Measurements from ENCODE around the gene SPTBN4. TPM values are rescaled to one million over a fixed set of nuclear protein-coding genes. Genes with fewer than 3 reads are reported as not detected.
"Not testable (repeated sequence)": the region's sequence is repeated elsewhere in the genome, so short reads cannot be mapped to it uniquely, and the experiment has no call there.

SPTBN4 gene
- total and polyA plus RNA-seq, 10 donors, result 0.30 to 2.3 (median 0.66) TPM

DNA sequence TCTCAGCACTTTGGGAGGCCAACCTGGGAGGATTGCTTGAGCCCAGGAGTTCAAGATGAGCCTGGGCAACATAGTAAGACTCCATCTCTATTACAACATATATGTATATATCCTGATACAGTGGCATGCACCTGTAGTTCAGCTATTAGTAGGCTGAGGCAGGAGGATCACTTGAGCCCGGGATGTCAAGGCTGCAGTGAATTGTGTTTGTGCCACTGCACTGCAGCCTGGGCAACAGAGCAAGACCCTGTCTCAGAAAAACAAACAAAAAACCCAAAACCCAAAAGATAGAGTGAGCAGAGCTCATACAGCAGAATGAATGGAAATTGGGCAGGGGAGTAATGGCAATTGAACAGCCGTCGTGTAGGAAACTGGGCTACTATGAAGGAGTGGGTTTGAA is 92.6 kb downstream of the SPTBN4 start:
- no peak for TF ChIP-seq POLR2AphosphoS5 (IDR thresholded peaks at IDR 0.05)
- TF ChIP-seq POLR2A (IDR thresholded peaks at IDR 0.05), result no peak
- TF ChIP-seq, protein P1, sequence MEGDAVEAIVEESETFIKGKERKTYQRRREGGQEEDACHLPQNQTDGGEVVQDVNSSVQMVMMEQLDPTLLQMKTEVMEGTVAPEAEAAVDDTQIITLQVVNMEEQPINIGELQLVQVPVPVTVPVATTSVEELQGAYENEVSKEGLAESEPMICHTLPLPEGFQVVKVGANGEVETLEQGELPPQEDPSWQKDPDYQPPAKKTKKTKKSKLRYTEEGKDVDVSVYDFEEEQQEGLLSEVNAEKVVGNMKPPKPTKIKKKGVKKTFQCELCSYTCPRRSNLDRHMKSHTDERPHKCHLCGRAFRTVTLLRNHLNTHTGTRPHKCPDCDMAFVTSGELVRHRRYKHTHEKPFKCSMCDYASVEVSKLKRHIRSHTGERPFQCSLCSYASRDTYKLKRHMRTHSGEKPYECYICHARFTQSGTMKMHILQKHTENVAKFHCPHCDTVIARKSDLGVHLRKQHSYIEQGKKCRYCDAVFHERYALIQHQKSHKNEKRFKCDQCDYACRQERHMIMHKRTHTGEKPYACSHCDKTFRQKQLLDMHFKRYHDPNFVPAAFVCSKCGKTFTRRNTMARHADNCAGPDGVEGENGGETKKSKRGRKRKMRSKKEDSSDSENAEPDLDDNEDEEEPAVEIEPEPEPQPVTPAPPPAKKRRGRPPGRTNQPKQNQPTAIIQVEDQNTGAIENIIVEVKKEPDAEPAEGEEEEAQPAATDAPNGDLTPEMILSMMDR (IDR thresholded peaks at IDR 0.05 in 8 of 11, conservative IDR thresholded peaks at IDR 0.05 in 3 of 11), result no peak
- peaks cover 0 to 78% (median 14%) of the 10 kb centered on the region in 7 donors for H3K27me3 ChIP-seq (replicated peaks in 1 of 7)
- no peak for DNase-seq
- intact Hi-C loops (cut with DNase I; ENCODE audit: low total_unique reads), result no loop called here
- no peaks in the 10 kb centered on the region for H3K36me3 ChIP-seq
- H3K9me3 ChIP-seq, result no peaks in the 10 kb centered on the region
- WGBS, 5 donors, result 65 to 89% (median 81%) methylated on average over 3 of the region's 3 CpGs
- H3K4me1 ChIP-seq, result no peaks in the 10 kb centered on the region
- H3K4me3 ChIP-seq, result no peak overlapping the region
- H3K27ac ChIP-seq, result no peak overlapping the region

DNA sequence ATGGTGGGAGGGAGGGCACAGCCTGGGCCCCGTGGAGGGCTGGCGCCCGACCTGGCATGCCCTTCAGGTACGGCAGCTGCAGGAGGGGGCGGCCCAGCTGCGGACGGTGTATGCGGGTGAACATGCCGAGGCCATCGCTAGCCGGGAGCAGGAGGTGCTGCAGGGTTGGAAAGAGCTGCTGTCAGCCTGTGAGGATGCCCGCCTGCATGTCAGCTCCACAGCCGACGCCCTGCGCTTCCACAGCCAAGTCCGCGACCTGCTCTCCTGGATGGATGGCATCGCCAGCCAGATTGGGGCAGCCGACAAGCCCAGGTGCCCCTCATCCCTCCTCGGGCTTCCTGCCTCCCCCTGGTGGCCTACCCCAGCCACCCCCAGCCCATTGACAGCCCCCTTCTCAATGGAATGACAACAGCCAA is 93.3 kb downstream of the SPTBN4 start:
- Histone ChIP-seq H3K36me3 (no peaks in the 10 kb centered on the region), H3K27ac (no peak overlapping the region), H3K9me3 (no peaks in the 10 kb centered on the region), H3K27me3 (replicated peaks in 1 of 7) (peaks cover 0 to 78% (median 14%) of the 10 kb centered on the region in 7 donors), H3K4me1 (no peaks in the 10 kb centered on the region), H3K4me3 (no peak overlapping the region)
- 72 to 82% (median 80%) methylated on average over 16 to 20 of the region's 20 CpGs for WGBS, 5 donors
- no peak for DNase-seq
- TF ChIP-seq, protein P1 (IDR thresholded peaks at IDR 0.05 in 8 of 11, conservative IDR thresholded peaks at IDR 0.05 in 3 of 11), result no peak
- TF ChIP-seq POLR2A (IDR thresholded peaks at IDR 0.05), result no peak
- no peak for TF ChIP-seq POLR2AphosphoS5 (IDR thresholded peaks at IDR 0.05)
- intact Hi-C loops (cut with DNase I; ENCODE audit: low total_unique reads), result no loop called here

DNA sequence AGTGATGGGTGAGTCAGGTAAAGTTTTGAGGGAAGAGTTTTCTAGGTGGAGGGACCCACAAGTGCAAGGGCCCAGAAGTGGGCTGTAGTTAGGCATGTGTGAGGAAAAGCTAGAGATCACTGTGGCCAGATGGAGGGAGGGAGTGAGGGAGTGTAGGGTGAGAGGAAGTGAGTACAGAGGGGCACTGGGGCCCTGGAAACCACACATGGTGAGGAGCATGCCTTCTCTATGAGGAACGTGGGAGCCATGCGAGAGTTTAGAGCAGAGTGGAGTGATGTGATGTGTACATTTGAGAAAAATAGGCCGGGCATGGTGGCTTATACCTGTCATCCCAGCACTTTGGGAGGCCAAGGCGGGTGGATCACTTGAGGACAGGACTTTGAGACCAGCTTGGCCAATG is 95.1 kb downstream of the SPTBN4 start:
- Histone ChIP-seq H3K27me3 (replicated peaks in 1 of 7) (peaks cover 0 to 79% (median 32%) of the 10 kb centered on the region in 7 donors), H3K36me3 (no peaks in the 10 kb centered on the region), H3K27ac (no peak overlapping the region), H3K4me1 (peaks cover 0 to 3% (median 0%) of the 10 kb centered on the region in 6 donors), H3K4me3 (no peak overlapping the region), H3K9me3 (no peaks in the 10 kb centered on the region)
- no peak for TF ChIP-seq POLR2AphosphoS5 (IDR thresholded peaks at IDR 0.05)
- TF ChIP-seq POLR2A (IDR thresholded peaks at IDR 0.05), result no peak
- TF ChIP-seq, protein P1 (IDR thresholded peaks at IDR 0.05 in 8 of 11, conservative IDR thresholded peaks at IDR 0.05 in 3 of 11), result no peak
- 50 to 60% (median 51%) methylated on average over 4 of the region's 4 CpGs for WGBS, 5 donors
- DNase-seq, result no peak
- intact Hi-C loops (cut with DNase I; ENCODE audit: low total_unique reads), result no loop called here

DNA sequence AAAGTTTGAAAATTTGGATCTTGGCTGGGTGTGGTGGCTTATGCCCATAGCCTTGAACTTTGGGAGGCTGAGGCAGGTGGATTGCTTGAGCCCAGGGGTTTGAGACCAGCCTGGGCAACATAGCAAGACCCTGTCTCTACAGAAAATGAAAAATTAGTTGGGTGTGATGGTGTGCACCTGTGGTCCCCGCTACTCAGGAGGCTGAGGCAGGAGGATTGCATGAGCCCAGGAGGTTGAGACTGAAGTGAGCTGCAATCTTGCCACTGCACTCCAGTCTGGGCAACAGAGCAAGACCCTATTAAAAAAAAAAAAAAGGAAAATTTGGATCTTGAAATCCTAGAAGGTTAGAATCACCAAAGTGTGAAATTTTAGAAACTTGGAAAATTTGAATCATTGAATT is 97.7 kb downstream of the SPTBN4 start:
- DNase-seq; H3K27ac ChIP-seq; H3K9me3 ChIP-seq; intact Hi-C loops (cut with DNase I; ENCODE audit: low total_unique reads); H3K4me3 ChIP-seq; H3K36me3 ChIP-seq: not testable (repeated sequence)
- Histone ChIP-seq H3K27me3 (replicated peaks in 1 of 7) (peaks cover 0 to 99% (median 51%) of the 10 kb centered on the region in 7 donors), H3K4me1 (peaks cover 5 to 20% (median 11%) of the 10 kb centered on the region in 6 donors)
- WGBS, 5 donors, result 81 to 100% (median 90%) methylated on average over 1 of the region's 1 CpG

DNA sequence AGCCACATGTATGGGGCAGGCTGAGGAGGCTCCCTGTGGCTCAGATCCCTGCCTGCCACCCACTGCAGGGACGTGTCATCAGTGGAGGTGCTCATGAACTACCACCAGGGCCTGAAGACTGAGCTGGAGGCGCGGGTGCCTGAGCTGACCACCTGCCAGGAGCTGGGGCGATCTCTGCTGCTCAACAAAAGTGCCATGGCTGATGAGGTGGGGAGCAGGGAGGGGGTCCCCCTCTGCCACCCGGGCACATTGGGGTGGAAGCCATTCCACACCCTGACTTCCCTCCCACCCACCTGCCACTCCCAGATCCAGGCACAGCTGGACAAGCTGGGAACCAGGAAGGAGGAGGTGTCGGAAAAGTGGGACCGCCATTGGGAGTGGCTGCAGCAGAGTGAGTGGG is 98.6 kb downstream of the SPTBN4 start:
- Histone ChIP-seq H3K36me3 (no peaks in the 10 kb centered on the region), H3K9me3 (no peaks in the 10 kb centered on the region), H3K27ac (no peak overlapping the region), H3K4me3 (no peak overlapping the region), H3K27me3 (replicated peaks in 1 of 7) (peaks cover 0 to 92% (median 51%) of the 10 kb centered on the region in 7 donors), H3K4me1 (peaks cover 5 to 27% (median 16%) of the 10 kb centered on the region in 6 donors)
- intact Hi-C loops (cut with DNase I; ENCODE audit: low total_unique reads), result no loop called here
- DNase-seq, result no peak
- WGBS, 5 donors, result 76 to 86% (median 79%) methylated on average over 7 of the region's 7 CpGs
- TF ChIP-seq POLR2A (IDR thresholded peaks at IDR 0.05) (no peak), POLR2AphosphoS5 (IDR thresholded peaks at IDR 0.05) (no peak)
- TF ChIP-seq, protein P1 (IDR thresholded peaks at IDR 0.05 in 8 of 11, conservative IDR thresholded peaks at IDR 0.05 in 3 of 11), result no peak
